Iris pigment epithelial cell (primary cell): ENCODE measurements around the gene KCNIP4.
"Not testable (repeated sequence)": the region's sequence is repeated elsewhere in the genome, so short reads cannot be mapped to it uniquely, and the experiment has no call there.

Experiments used
- DNase-seq: peaks from one replicate; pipeline ENCODE4 v3.0.0-alpha.2; 2011; ENCODE audit warnings: low read depth

The KCNIP4 gene

GRCh38 chr4:21948347-21949072, at the start of gene KCNIP4:
Gene KCNIP4 (minus strand): TSS chr4:21948772.
- peak; percentile 16 for DNase-seq

GRCh38 chr4:21996618-21997017, 48.0 kb upstream of the KCNIP4 start:
- DNase-seq, result not testable (repeated sequence)

DNA sequence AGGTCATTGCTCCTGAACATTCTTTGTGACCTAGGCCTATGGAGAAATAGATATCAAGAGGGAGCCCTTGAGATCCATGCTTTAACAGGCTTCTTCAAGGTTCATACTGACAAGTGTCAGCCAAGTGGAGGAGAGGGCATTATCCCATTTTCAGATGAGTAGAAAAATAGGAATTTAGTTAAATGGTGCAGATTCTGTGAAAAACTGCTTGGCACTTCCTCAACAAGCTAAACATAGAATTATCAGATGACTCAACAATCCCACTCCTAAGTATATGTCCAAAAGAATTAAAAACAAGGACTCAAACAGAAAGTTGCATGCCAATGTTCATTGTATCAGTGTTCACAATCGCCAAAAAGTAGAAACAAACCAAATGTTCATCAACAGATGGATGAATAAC, 43.8 kb upstream of the KCNIP4 start:
- DNase-seq, result peak; percentile 18

GRCh38 chr4:21991562-21991961, 43.0 kb upstream of the KCNIP4 start:
- DNase-seq, result no peak

GRCh38 chr4:21991050-21991449, 42.5 kb upstream of the KCNIP4 start:
- DNase-seq, result peak; percentile 39

DNA sequence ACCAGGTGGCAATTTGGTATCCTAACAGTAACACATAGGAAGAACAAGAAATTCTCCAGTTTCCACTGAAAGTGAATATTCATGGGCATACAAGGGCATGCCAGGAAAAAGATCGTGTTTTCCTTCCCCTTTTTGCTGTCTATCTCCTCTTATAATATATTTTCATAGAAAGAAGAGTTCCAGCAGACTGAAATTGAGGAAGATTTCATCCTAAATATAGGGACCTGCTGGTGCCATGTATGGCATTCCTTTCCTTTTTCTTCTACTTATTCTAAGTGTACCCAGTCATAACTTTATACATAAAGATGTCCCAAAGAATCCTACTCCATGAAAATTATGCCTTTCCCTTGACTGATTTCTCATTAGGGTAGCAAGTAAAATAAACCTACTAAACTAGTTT, 40.8 kb upstream of the KCNIP4 start:
- no peak for DNase-seq

DNA sequence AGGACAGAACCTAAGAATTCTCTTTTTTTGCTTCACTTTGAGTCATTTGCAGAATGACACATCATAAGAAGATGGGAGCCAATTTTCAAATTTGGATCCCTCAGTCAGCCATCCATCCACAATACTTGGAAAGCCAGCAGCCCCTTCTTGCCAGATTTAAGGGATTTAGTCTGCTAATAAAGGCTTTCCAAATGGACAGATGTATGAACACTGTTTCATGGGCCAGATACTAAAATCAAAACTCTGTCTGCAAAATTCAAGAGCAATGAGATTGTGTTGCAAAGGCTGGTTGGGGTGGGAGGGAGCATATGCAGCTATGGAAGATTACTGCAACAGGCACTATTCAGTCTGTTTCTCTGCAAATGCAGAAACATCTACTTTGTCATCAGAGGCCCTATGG, 37.7 kb upstream of the KCNIP4 start:
- DNase-seq, result no peak

DNA sequence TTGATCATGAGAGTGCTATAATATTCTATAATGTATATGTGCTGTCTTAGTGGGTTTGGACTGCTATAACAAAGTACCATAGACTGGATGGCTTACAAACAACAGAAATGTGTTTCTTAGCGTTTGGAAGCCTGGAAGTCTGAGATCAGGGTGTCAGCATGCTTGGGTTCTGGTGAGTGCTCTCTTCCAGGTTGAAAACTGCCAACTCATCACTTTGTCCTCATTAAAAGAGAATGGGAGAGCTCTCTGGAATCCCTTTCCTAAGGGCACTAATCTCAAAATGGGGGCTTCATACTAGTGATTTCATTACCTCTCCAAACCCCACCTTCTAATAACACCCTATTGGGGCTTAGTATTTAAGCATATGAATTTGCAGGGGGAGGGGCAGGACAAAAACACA, 33.5 kb upstream of the KCNIP4 start:
- no peak for DNase-seq

- DNase-seq, result no peak
Measured at GRCh38 chr4:21979196-21979595, 30.6 kb upstream of the KCNIP4 start.

DNA sequence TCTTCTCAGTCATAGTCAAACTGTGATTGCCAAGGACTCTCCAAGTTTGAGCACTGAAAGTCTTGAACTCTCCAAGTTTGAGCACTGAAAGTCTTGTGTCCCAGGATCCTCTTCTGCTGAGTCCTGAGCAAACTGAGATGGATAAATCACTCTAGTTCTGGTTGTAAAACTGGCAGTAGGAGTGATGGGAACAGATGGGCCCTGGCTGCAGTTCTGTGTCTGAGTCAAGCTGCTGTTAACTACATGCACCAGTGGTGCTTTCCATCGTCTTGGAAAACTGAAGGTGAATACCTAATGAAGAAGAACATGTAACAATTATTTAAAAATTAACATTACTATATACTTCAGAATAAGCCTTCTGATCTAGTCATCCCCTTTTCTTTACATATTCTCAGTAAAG, 27.6 kb upstream of the KCNIP4 start:
- no peak for DNase-seq

DNA sequence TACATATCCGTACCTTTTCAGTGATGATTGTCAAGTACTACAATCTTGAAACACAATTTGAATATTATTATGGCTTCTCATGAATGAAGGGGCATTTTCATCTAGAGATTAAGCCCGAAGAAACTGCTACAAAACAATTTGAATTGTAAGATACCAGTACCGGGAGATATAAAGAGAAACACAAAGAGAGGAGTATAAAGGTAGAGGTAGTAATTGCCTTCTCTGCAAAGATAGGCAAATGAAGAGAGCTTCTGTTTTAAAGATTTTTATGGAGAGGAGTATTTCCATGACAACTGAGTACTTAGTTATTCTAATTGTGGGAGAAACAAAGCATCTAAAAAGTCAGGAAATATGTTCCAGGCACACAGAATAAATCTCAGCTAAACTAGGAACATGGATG, 25.3 kb upstream of the KCNIP4 start:
- DNase-seq, result no peak

GRCh38 chr4:21964762-21965319, 16.3 kb upstream of the KCNIP4 start:
- DNase-seq, result no peak

GRCh38 chr4:21962691-21963090, 14.1 kb upstream of the KCNIP4 start:
- no peak for DNase-seq

DNA sequence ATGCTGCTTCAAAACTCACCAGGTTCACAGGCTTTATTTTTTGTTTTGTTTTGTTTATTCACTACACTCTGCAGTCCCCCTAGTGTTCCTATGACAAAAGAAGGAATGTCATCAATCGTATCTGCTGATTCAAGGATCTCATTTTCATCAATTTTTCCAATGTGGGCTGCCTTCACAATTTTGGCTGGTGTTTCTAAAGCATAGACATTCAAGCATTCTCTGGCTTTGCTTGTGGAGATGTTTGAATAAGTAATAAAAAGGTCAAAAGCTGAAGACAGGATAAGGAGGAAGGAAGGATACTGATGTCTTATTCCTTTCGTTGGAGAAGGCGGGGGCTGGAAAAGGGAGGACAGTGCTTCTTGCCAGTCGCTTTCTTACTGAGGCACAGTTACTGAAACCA, 12.2 kb upstream of the KCNIP4 start:
- DNase-seq, result no peak

DNA sequence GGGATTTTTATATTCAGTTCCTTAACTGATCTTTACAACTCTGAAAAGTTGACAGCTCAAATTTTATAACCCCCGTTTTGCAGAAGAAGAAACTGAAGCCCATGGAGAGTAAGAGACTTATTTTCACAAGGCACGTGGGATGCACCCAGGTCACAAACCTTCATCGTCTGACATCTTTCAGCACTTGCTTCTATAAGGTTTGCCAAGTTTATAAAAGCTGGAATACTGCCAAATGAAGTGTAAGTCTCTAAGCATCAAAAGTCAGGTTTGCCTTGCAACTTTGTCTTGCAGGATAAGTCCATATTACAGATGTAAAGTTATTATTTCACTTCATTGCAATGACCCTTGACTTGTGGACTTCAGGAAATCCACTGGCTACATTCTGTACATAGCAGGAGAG, 6.3 kb upstream of the KCNIP4 start:
- DNase-seq, result no peak

DNA sequence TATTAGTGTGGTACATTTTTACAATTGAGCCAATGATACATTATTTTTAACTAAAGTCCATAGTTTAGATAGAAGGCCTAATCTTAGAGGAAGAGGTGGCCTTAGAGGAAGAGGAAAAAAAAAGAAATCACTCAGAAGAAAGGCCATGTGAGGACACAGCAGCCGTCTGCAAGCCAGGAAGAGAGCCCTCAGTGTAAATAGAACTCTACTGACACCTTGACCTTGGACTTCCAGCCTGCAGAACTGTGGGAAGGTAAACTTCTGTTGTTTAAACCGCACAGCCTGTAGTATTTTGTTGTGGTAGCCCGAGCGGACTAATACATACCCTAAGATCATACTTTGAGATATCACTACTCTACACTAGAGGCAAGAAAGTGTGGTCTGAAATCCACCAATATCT, 5.1 kb upstream of the KCNIP4 start:
- DNase-seq, result no peak

- DNase-seq, result no peak
Measured at GRCh38 chr4:21952549-21952948, 4.0 kb upstream of the KCNIP4 start.

GRCh38 chr4:21949073-21949457, 493 bp upstream of the KCNIP4 start:
- no peak for DNase-seq

GRCh38 chr4:21947791-21948346, 703 bp downstream of the KCNIP4 start:
- no peak for DNase-seq

GRCh38 chr4:21946858-21947257, 1.7 kb downstream of the KCNIP4 start:
- no peak for DNase-seq

DNA sequence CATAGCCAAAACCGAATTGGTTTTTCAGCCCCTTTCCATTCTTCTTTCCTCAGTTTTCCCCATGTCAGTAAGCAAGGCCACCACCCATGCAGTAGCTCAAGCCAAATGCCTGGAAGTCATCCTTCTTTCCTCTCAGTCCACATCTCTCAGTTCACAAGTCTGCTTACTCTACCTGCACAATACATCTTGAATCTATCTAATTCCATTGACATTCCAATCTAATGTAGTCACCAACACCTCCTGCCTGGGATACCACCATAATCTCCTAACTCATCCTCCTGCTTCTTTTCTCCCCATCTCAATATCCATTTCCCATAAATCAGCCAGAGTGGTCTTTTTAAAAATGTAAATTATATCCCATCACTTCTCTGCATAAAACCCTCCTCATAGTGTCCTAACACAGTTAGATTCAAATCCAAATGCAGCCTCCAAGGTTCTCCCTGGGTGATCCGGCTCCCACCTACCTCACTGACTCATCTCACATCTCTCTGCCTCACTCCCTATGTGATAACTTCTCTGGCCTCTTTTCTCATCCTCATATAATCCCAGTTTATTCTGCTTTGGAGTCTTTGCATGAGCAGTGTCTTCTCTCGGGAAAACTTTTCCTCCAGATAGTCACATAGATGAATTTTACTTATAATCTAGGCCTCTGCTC, 26.9 kb downstream of the KCNIP4 start:
- no peak for DNase-seq

- no peak for DNase-seq
Measured at GRCh38 chr4:21915761-21916160, 32.8 kb downstream of the KCNIP4 start.

GRCh38 chr4:21901831-21902230, 46.7 kb downstream of the KCNIP4 start:
- peak; percentile 76 for DNase-seq
